ENCODE measurements around the gene TINAGL1. TPM values are rescaled to one million over a fixed set of nuclear protein-coding genes. Genes with fewer than 3 reads are reported as not detected.

Gene TINAGL1
- total and polyA plus RNA-seq, 2 of the 13 experiments (the other 11 are each of a cell fraction or from before 2014, with no cell fraction given): 24.7 to 76.8 TPM

GRCh38 chr1:31549809-31550620 is 26.3 kb upstream of the TINAGL1 start (continued):
- TF ChIP-seq ZXDC (CRISPR knock-in tag; IDR thresholded peaks at IDR 0.05) (no peak), ZNF652 (CRISPR knock-in tag; IDR thresholded peaks at IDR 0.05; ENCODE audit: borderline replicate concordance, low read depth) (no peak), ZNF354B (CRISPR knock-in tag; IDR thresholded peaks at IDR 0.05) (no peak), MYC (CRISPR knock-in tag; IDR thresholded peaks at IDR 0.05; ENCODE audit: borderline replicate concordance) (no peak), TFE3 (CRISPR knock-in tag; IDR thresholded peaks at IDR 0.05) (no peak), PAWR (CRISPR knock-in tag; IDR thresholded peaks at IDR 0.05; ENCODE audit: borderline replicate concordance) (no peak), ATF4 (CRISPR knock-in tag; IDR thresholded peaks at IDR 0.05) (no peak), ZBTB42 (CRISPR knock-in tag; IDR thresholded peaks at IDR 0.05) (no peak), TBX2 (CRISPR knock-in tag; IDR thresholded peaks at IDR 0.05; ENCODE audit: borderline replicate concordance) (peak; percentile 5; the same call in 1 of the 2 replicates), ZNF766 (CRISPR knock-in tag; IDR thresholded peaks at IDR 0.05; ENCODE audit: borderline replicate concordance) (0 out of 2 replicates have a peak, but pooled peaks have one; percentile 16), ZNF569 (CRISPR knock-in tag; IDR thresholded peaks at IDR 0.05; ENCODE audit: borderline replicate concordance) (no peak), ZBTB3 (CRISPR knock-in tag; IDR thresholded peaks at IDR 0.05; ENCODE audit: borderline replicate concordance, low read depth) (no peak), ZBED4 (CRISPR knock-in tag; IDR thresholded peaks at IDR 0.05; ENCODE audit: borderline replicate concordance) (no peak), HNF4A (CRISPR knock-in tag; IDR thresholded peaks at IDR 0.05) (peak; percentile 63), NFRKB (IDR thresholded peaks at IDR 0.05) (no peak), TAF1 (CRISPR knock-in tag; IDR thresholded peaks at IDR 0.05) (no peak), ZNF121 (CRISPR knock-in tag; IDR thresholded peaks at IDR 0.05) (peak; percentile 94), PBX2 (CRISPR knock-in tag; IDR thresholded peaks at IDR 0.05) (no peak), NFYB (CRISPR knock-in tag; IDR thresholded peaks at IDR 0.05) (no peak), NFKBIZ (CRISPR knock-in tag; IDR thresholded peaks at IDR 0.05) (no peak)

All from HepG2 (cell line).